CD4-positive, alpha-beta T cell treated with Interleukin-6 for 4 hours (primary cell): ENCODE results near the gene CFD.
"Not testable (repeated sequence)": the region's sequence is repeated elsewhere in the genome, so short reads cannot be mapped to it uniquely, and the experiment has no call there.

ENCODE experiments used
- DNase-seq: peaks from one replicate; pipeline ENCODE4 v3.0.0-alpha.2; 2020; ENCODE audit warnings: mixed read lengths

CFD gene

DNA sequence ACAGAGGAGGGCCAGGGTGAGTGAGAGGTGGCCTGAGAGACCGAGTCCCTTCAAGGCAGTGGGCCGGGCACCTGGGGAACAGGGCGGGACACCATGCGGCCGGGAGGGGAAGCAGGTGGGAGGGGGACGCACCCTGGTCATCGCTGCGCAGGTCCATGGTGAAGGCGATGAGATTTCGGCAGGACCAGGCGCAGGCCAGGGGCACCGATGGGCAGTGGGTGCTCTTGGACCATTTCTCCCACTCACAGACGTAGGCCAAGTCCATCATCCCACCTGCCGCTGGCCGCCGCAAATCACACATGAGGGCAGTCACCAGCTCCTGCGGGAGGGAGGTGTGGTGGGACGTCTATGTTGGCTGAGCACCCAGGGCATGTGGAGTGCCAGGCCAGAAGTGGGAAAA is 31.4 kb downstream of the CFD start:
- no peak for DNase-seq

GRCh38 chr19:891421-892200 is 32.1 kb downstream of the CFD start:
- not testable (repeated sequence) for DNase-seq

GRCh38 chr19:892243-892893 is 32.9 kb downstream of the CFD start:
- no peak for DNase-seq

DNA sequence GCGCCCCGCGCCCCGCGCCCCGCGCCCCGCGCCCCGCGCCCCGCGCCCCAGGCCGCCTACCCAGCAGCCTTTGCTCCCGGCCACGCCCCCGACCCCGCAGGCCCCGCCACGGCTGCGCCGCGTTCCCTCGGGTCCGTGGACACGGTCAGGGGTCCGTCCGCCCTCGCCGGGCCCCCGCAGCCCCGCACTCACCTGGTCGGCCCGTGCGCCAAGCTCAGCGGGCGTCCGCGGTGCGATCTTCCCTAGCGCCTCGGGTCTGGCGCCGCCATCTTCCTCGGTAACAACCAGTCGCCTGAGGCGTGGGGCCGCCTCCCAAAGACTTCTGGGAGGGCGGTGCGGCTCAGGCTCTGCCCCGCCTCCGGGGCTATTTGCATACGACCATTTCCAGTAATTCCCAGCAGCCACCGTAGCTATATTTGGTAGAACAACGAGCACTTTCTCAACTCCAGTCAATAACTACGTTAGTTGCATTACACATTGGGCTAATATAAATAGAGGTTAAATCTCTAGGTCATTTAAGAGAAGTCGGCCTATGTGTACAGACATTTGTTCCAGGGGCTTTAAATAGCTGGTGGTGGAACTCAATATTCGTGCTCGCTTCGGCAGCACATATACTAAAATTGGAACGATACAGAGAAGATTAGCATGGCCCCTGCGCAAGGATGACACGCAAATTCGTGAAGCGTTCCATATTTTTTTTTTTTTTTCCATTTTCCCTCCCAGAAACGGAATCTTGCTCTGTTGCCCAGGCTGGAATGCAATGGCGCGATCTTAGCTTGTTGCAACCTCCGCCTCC is 33.6 kb downstream of the CFD start, which contains the start of the genes MED16 and RNU6-9:
MED16 (minus strand) TSS at position 294 of the 796 bp plus-strand sequence. CDS start 2,056 bp downstream, outside the sequence.
RNU6-9 (plus strand) TSS at position 591 of the 796 bp plus-strand sequence.
- peak; percentile 94 for DNase-seq

- DNase-seq: no peak
These were observed 37.0 kb downstream of the CFD start for GRCh38 chr19:896434-896833.

DNA sequence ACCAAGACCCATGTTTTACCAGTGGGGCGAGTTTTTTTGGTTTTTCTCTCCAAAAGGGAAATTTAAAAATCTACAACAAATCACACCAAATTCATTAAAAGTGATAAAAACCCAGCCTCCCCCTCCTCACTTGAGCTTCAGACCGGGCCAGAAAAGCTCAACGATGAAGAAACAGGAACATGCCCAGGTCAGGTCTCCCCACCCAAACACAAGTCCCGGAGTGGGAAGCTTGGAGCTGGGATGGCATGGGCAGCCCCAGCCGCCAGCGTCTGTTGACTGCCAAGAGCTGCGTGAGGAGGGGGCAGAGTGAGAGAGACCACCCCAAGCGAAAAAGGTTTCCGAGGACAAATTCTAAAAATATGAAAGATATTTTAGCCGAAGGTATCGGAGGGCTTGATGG is 37.5 kb downstream of the CFD start:
- no peak for DNase-seq

DNA sequence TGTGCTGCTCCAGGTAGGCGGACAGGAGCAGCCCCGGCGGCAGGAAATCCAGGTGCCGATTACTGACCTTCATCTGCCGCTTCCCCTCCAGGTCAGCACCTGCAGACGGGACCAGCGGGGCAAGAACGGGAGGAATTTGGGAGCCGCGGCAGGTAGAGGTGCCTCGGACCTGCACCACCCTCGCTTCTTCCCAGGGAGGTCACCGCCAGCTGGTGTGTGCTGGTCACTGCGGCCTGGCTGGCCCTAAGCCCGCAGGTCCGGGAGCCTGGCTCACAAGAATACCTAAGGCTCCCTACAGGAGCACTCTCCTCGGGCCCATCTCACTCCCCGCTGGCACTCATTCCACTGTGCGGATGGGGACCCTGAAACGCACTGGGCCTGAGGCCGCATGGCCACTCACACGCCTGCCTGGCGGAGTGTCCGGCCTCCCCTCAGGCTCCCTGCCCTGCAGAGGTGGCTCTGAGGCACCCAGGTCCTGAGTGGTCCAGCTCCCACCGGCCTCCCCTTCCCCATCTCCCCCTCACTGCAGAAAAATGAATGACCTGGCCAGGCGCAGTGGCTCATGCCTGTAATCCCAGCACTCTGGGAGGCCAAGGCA is 38.1 kb downstream of the CFD start:
- DNase-seq: no peak

DNA sequence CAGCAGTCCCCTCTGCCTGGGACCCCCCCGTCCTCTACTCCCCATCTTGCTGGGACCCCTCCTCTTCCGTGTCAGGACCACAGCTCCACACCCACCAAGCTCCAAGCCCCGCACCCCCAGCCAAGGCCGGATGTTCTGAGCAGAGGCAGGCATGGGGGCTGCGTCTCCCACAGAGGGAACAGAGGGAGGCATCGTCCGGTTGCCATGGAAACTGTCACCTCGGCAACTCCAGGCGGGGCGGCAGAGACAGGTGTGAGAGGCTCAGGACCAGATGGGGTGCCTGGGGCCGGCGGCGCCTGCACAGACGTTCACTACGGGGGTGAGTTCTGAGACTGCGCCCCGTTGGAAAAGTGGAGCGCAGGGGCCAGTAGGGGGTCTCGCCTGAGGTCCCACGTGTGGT is 39.2 kb downstream of the CFD start:
- peak; percentile 58 for DNase-seq

DNA sequence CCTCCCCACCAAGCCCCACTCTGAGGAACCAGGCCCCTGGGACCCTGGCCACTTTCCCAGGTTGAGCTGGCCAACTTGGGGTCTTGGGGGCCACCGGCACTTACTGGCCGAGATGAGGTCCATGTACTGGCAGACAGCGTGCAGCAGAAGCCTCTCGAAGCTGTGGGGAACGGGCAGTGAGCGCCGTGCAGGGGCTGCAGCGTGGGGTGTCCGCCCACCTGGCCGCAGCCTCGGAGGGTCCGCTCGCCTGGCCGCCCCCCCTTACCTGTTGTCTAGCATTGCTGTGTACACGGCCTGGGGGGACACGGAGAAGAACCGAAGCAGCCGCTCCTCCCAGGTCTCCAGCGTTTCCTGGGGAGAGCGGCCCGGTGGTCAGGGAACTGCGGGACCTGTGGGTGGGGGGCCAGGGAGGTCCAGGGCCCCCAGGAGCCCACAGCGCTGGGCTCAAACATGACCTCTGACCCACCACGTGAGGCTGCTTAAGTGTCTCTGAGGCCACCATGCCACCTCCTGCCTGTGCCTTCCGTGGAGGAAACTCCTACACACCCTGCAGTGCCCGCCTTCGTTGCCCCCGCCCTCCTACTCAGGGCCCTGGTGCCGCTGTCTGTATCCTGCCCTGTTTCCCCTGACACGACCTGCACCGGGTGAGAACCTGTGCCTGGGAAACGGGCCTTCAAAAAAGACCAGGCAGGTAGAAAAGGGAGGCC is 40.0 kb downstream of the CFD start:
- DNase-seq: no peak

GRCh38 chr19:900043-900301 is 40.5 kb downstream of the CFD start:
- DNase-seq: no peak

GRCh38 chr19:900302-901111 is 41.0 kb downstream of the CFD start:
- peak; percentile 58 for DNase-seq

GRCh38 chr19:901216-902092 is 42.0 kb downstream of the CFD start:
- no peak for DNase-seq

DNA sequence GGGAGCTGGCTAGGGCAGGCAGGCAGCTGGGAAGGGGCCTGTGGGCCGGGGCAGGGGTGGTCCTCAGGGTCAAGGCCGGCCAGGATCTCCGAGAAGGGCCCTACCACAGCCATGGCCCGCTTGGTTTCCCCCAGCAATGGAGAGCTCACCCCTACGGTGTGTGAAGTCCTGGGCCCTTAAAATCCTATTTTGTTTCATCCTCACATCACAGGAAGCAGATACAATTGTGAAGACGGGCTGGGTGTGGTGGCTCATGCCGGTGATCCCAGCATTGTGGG is 42.6 kb downstream of the CFD start:
- DNase-seq: no peak

GRCh38 chr19:902446-903226 is 43.2 kb downstream of the CFD start:
- no peak for DNase-seq

DNA sequence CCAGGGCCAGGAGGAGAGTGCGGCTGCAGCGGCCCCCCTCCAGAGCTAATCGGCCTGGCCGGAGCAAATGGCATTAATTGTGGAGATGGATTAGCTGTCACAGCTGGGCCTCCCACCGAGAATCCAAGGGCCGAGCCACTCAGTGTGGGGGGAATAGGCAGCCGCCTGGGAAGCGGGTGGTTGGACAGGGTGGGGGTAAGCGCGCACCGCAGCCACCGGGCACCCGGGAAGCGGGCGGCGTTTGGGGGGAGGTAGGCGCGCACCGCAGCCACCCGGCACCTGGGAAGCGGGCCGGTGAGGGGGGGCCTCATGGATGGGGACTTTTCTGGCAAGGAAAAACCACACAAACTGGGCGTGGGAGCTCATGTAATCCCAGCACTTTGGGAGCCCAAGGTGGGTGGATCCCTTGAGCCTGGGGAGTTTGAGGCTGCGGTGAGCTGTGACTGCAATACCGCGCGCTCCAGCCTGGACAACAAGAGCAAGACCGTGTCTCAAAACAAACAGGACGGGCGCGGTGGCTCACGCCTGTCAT is 43.9 kb downstream of the CFD start:
- no peak for DNase-seq

- DNase-seq: no peak
These were observed 45.1 kb downstream of the CFD start for GRCh38 chr19:904545-904944.

DNA sequence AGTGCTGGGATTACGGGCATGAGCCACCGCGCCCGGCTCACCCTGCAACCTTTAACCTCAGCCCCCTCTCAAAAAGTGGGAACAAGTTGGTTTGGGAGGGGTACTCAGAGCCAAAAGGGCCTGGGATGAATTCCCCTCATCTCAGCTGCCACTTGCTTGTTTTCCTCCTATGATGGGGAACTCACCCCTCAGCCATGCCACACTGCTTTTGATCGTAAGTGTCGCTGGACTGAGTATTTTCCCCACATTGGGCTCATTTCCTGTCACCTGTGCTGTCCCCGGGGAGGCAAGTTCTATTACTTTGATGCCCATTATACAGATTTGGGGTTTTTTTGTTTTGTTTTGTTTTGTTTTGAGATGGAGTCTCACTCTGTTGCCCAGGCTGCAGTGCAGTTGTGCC is 47.0 kb downstream of the CFD start:
- DNase-seq: peak; percentile 39

GRCh38 chr19:907183-907853 is 47.9 kb downstream of the CFD start:
- DNase-seq: peak; percentile 54
